ENCODE data around the gene CRYZL1. TPM values are rescaled to one million over a fixed set of nuclear protein-coding genes. Genes with fewer than 3 reads are reported as not detected.

CRYZL1 gene
- total and polyA plus RNA-seq, 2 of the 8 experiments (the other 6 are each of a cell fraction or from before 2014, with no cell fraction given), result 15.6 to 15.8 TPM

GRCh38 chr21:33690874-33691273 lies 49.3 kb upstream of the CRYZL1 start:
- FAIRE-seq (no peak), DNase-seq (ENCODE audit: low read depth in 1 of 2, low spot score in 2 of 2) (no peak)
- H4K91ac ChIP-seq (replicated peaks; ENCODE audit: insufficient read length, low read length), result no peak overlapping the region
- H2BK120ac ChIP-seq (replicated peaks; ENCODE audit: low read depth, low read length), result no peak overlapping the region
- no peak overlapping the region for H3K9ac ChIP-seq (replicated peaks in 1 of 4; ENCODE audit: extremely low read depth in 1 of 4, low read depth in 3 of 4, low read length in 3 of 4)
- no peak overlapping the region for H2BK15ac ChIP-seq (ENCODE audit: low read length)
- no peak overlapping the region for H2BK12ac ChIP-seq (ENCODE audit: low read depth, low read length)
- CTCF ChIA-PET (ENCODE audit: partially characterized antibody), result interaction anchor here (1.1 kb wide), 1 partner anchor 205 kb away, joined by 3 read pairs; no protein-coding TSS in a partner anchor
- no peak overlapping the region for H3K18ac ChIP-seq (ENCODE audit: extremely low read depth, low read length)
- H2BK5ac ChIP-seq (ENCODE audit: low read depth, low read length), result no peak overlapping the region
- H3K79me1 ChIP-seq (ENCODE audit: low read depth, low read length), result peaks cover 2% of the 10 kb centered on the region
- H2AK5ac ChIP-seq (ENCODE audit: low read depth, low read length), result no peak overlapping the region
- no peak overlapping the region for H3K23ac ChIP-seq (ENCODE audit: insufficient read length)
- no peaks in the 10 kb centered on the region for H3K36me3 ChIP-seq (ENCODE audit: control insufficient read depth in 2 of 4, insufficient read depth in 4 of 4, low read length in 3 of 4)
- peaks cover 17 to 91% of the 10 kb centered on the region in 2 experiments for H3K79me2 ChIP-seq (ENCODE audit: control insufficient read depth in 1 of 2, insufficient read depth in 2 of 2, low read length in 2 of 2)
- H3K27me3 ChIP-seq (replicated peaks in 1 of 4; ENCODE audit: control insufficient read depth in 3 of 4, extremely low read depth in 1 of 4, insufficient read depth in 3 of 4, low read length in 3 of 4), result no peaks in the 10 kb centered on the region
- no peak overlapping the region for H3K27ac ChIP-seq (ENCODE audit: low read depth, low read length)
- H3K56ac ChIP-seq (replicated peaks; ENCODE audit: insufficient read length, low read depth, low read length), result no peak overlapping the region
- peaks cover 13 to 16% of the 10 kb centered on the region in 2 experiments for H4K20me1 ChIP-seq (replicated peaks in 1 of 2; ENCODE audit: control insufficient read depth in 1 of 2, insufficient read depth in 2 of 2, low read length in 2 of 2)
- H3K23me2 ChIP-seq (ENCODE audit: low read depth, low read length), result no peaks in the 10 kb centered on the region
- H3K14ac ChIP-seq (ENCODE audit: insufficient read length), result no peak overlapping the region
- H3K4me3 ChIP-seq (ENCODE audit: extremely low read depth in 1 of 4, insufficient read depth in 2 of 4, low read depth in 3 of 4, low read length in 4 of 4), result no peak overlapping the region
- H3K4me2 ChIP-seq (ENCODE audit: insufficient read depth in 1 of 2, low read depth in 2 of 2, low read length in 2 of 2), result peak overlapping the region; percentile 28 to 64; a peak in 3 of 4 replicates
- no peaks in the 10 kb centered on the region for H3K9me3 ChIP-seq (ENCODE audit: insufficient read depth in 2 of 2, low read depth in 1 of 2, low read length in 1 of 2)
- H2BK20ac ChIP-seq (ENCODE audit: low read length), result no peak overlapping the region
- H4K8ac ChIP-seq (ENCODE audit: extremely low read depth, insufficient read depth, low read length), result no peak overlapping the region
- 82% methylated on average over 5 of the region's 5 CpGs; no CpG with 5 or more reads in 1 of the 2 experiments for WGBS, 2 experiments (ENCODE audit: extremely low coverage in 1 of 2, insufficient coverage in 1 of 2, insufficient read length in 1 of 2, insufficient replicate concordance in 2 of 2, low coverage in 1 of 2, low lambda C conversion rate in 2 of 2, missing lambda C conversion rate in 1 of 2)
- TF ChIP-seq TCF12 (IDR thresholded peaks at IDR 0.05; ENCODE audit: low read depth, low read length) (no peak), BACH1 (IDR thresholded peaks at IDR 0.05; ENCODE audit: low read length) (no peak), SIRT6 (IDR thresholded peaks at IDR 0.05; ENCODE audit: low read length) (no peak), CEBPB (IDR thresholded peaks at IDR 0.05; ENCODE audit: low read depth, low read length) (no peak), GTF2F1 (IDR thresholded peaks at IDR 0.05; ENCODE audit: borderline replicate concordance, low read depth, low read length) (no peak), FOSL1 (IDR thresholded peaks at IDR 0.05; ENCODE audit: insufficient read depth, low read depth, low read length) (no peak), MAFK (IDR thresholded peaks at IDR 0.05; ENCODE audit: low read depth, low read length) (no peak), TBP (IDR thresholded peaks at IDR 0.05; ENCODE audit: low read depth, low read length) (no peak), RXRA (IDR thresholded peaks at IDR 0.05; ENCODE audit: insufficient read depth, low read depth, low read length) (no peak), POLR2A (IDR thresholded peaks at IDR 0.05; ENCODE audit: control extremely low read depth in 1 of 2, low read depth in 2 of 2, low read length in 2 of 2) (no peak), CBX8 (IDR thresholded peaks at IDR 0.05; ENCODE audit: borderline replicate concordance, low read depth, low read length) (no peak), JUN (IDR thresholded peaks at IDR 0.05; ENCODE audit: low read depth, low read length) (no peak), EP300 (IDR thresholded peaks at IDR 0.05; ENCODE audit: borderline replicate concordance in 1 of 2, low read depth in 2 of 2, low read length in 2 of 2) (no peak), ASH2L (IDR thresholded peaks at IDR 0.05; ENCODE audit: low read length) (no peak), RFX5 (IDR thresholded peaks at IDR 0.05; ENCODE audit: borderline replicate concordance, low read depth, low read length) (no peak)
- H4K5ac ChIP-seq (ENCODE audit: insufficient read length, low read depth, low read length), result no peak overlapping the region
- no peak overlapping the region for H2AFZ ChIP-seq (ENCODE audit: low read length)
- H3K4me1 ChIP-seq (replicated peaks in 1 of 4; ENCODE audit: control insufficient read depth in 3 of 4, insufficient read depth in 4 of 4, low read length in 3 of 4), result peaks cover 0 to 37% (median 23%) of the 10 kb centered on the region in 4 experiments; a peak in 6 of 7 replicates
- POLR2A ChIA-PET (ENCODE audit: partially characterized antibody), result interaction anchor here (1.6 kb wide), 1 partner anchor 15 kb away, joined by 4 read pairs; no protein-coding TSS in a partner anchor
- no peak overlapping the region for H3K4ac ChIP-seq (replicated peaks; ENCODE audit: insufficient read length, low read depth, low read length)

All from H1 (cell line).